ENCODE measurements around the gene SINHCAF.

SINHCAF gene

GRCh38 chr12:31235868-31236395, 90.0 kb downstream of the SINHCAF start:
- TF ChIP-seq CTCF (IDR thresholded peaks at IDR 0.05; ENCODE audit: control insufficient read depth, extremely low read depth, insufficient read depth) = no peak
- H3K4me3 ChIP-seq (ENCODE audit: low read depth, low read length) = no peak overlapping the region
- no peak for DNase-seq (ENCODE audit: low read depth)

GRCh38 chr12:31234955-31235867, 90.7 kb downstream of the SINHCAF start:
- no peak overlapping the region for H3K4me3 ChIP-seq (ENCODE audit: low read depth, low read length)
- DNase-seq (ENCODE audit: low read depth) = peak; percentile 27
- peak; percentile 69 for TF ChIP-seq CTCF (IDR thresholded peaks at IDR 0.05; ENCODE audit: control insufficient read depth, extremely low read depth, insufficient read depth)

- no peak for TF ChIP-seq CTCF (IDR thresholded peaks at IDR 0.05; ENCODE audit: control insufficient read depth, extremely low read depth, insufficient read depth)
- no peak for DNase-seq (ENCODE audit: low read depth)
- no peak overlapping the region for H3K4me3 ChIP-seq (ENCODE audit: low read depth, low read length)
Measured at GRCh38 chr12:31234053-31234840, 91.7 kb downstream of the SINHCAF start.

- DNase-seq (ENCODE audit: low read depth) = no peak
- H3K4me3 ChIP-seq (ENCODE audit: low read depth, low read length) = no peak overlapping the region
- TF ChIP-seq CTCF (IDR thresholded peaks at IDR 0.05; ENCODE audit: control insufficient read depth, extremely low read depth, insufficient read depth) = no peak
Measured at GRCh38 chr12:31233061-31233730, 92.8 kb downstream of the SINHCAF start.

GRCh38 chr12:31232361-31232965, 93.5 kb downstream of the SINHCAF start:
- TF ChIP-seq CTCF (IDR thresholded peaks at IDR 0.05; ENCODE audit: control insufficient read depth, extremely low read depth, insufficient read depth) = no peak
- H3K4me3 ChIP-seq (ENCODE audit: low read depth, low read length) = no peak overlapping the region
- no peak for DNase-seq (ENCODE audit: low read depth)
